Measurements from ENCODE around the gene NXNL2.

Gene NXNL2

DNA sequence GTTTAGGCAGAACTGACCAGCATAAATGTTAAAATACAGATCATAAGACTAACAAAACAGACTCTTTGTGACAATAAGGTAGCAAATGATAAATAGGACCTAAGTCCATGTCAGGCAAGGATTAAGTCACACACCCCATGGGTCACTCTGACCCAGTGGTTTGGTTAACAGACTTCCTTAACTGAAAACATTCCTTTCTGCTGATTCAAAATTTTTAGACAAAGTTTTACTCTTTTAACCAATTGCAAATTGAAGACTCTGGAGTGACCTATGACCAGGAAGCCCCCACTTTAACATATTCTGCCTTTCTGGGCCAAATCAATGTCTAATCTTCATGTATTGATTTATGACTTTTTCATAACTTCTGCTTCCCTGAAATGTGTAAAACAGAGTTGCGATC is 4.9 kb upstream of the NXNL2 start:
- no peak overlapping the region for H3K4me3 ChIP-seq (ENCODE audit: low read depth, low read length)
- TF ChIP-seq CTCF (IDR thresholded peaks at IDR 0.05; ENCODE audit: control insufficient read depth, extremely low read depth, insufficient read depth), result no peak
- DNase-seq (ENCODE audit: low read depth), result no peak

- no peak overlapping the region for H3K4me3 ChIP-seq (ENCODE audit: low read depth, low read length)
- no peak for TF ChIP-seq CTCF (IDR thresholded peaks at IDR 0.05; ENCODE audit: control insufficient read depth, extremely low read depth, insufficient read depth)
- DNase-seq (ENCODE audit: low read depth), result no peak
These were observed 2.9 kb upstream of the NXNL2 start for GRCh38 chr9:88531920-88532698.

DNA sequence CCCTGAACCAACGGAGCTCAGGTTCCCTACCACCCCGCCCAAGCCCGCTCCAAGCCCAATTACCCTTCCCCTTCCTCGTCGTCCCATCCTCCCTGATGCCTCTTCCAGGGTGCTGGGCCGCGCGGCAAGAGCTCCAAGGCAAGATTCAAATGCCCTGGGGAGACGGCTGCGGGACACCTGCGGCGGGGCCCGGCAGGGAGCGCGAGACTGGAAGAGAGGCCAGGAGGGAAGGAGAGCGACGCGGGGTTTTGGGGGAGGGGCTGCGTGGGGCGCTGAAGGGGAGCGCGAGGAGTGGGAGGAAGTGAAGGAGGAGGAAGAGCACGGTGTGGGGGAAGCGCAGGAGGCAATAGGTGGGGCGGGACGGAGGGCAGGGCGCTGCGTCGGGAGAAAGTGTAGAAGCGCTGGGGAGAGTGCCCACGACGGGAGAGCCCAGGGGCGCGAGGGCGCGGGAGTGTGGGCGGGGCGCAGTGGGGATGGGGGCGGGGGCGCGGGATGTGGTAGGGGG is 975 bp upstream of the NXNL2 start:
- peak overlapping the region; percentile 29; the same call in 1 of the 2 replicates for H3K4me3 ChIP-seq (ENCODE audit: low read depth, low read length)
- no peak for DNase-seq (ENCODE audit: low read depth)

GRCh38 chr9:88535226-88536022 is 446 bp downstream of the NXNL2 start:
- peak; percentile 43; the same call in 1 of the 2 replicates for TF ChIP-seq CTCF (IDR thresholded peaks at IDR 0.05; ENCODE audit: control insufficient read depth, extremely low read depth, insufficient read depth)
- DNase-seq (ENCODE audit: low read depth), result peak; percentile 44

More for the DNA sequence above, 975 bp upstream of the NXNL2 start:
- 0 out of 2 replicates have a peak, but pooled peaks have one; percentile 8 for TF ChIP-seq CTCF (IDR thresholded peaks at IDR 0.05; ENCODE audit: control insufficient read depth, extremely low read depth, insufficient read depth)

DNA sequence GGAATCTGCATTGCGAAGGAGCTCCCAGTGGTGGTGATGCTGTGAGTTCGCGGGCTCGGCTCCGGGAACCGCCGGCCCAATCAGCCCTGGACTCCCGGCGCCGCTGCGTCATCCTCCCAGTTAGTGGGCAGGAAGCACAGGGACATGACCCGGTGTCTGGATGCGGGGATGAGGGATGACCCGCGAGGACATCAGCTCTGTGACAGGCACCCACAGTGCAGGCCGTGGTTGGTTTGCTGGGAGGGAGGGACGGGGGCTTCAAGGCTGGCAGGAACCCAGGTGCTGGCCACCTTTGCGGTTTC is 996 bp downstream of the NXNL2 start:
- TF ChIP-seq CTCF (IDR thresholded peaks at IDR 0.05; ENCODE audit: control insufficient read depth, extremely low read depth, insufficient read depth), result no peak
- no peak for DNase-seq (ENCODE audit: low read depth)
- peak overlapping the region; percentile 58 for H3K4me3 ChIP-seq (ENCODE audit: low read depth, low read length)

More at GRCh38 chr9:88535226-88536022, 446 bp downstream of the NXNL2 start:
- H3K4me3 ChIP-seq (ENCODE audit: low read depth, low read length), result peak overlapping the region; percentile 58

- no peak for DNase-seq (ENCODE audit: low read depth)
- no peak for TF ChIP-seq CTCF (IDR thresholded peaks at IDR 0.05; ENCODE audit: control insufficient read depth, extremely low read depth, insufficient read depth)
- no peak overlapping the region for H3K4me3 ChIP-seq (ENCODE audit: low read depth, low read length)
These were observed 2.2 kb downstream of the NXNL2 start for GRCh38 chr9:88536951-88537760.
